ENCODE data around the gene OR52A5. TPM values are rescaled to one million over a fixed set of nuclear protein-coding genes. Genes with fewer than 3 reads are reported as not detected.

Gene OR52A5
- total RNA-seq, 1 experiment from 2014 or later: not detected

DNA sequence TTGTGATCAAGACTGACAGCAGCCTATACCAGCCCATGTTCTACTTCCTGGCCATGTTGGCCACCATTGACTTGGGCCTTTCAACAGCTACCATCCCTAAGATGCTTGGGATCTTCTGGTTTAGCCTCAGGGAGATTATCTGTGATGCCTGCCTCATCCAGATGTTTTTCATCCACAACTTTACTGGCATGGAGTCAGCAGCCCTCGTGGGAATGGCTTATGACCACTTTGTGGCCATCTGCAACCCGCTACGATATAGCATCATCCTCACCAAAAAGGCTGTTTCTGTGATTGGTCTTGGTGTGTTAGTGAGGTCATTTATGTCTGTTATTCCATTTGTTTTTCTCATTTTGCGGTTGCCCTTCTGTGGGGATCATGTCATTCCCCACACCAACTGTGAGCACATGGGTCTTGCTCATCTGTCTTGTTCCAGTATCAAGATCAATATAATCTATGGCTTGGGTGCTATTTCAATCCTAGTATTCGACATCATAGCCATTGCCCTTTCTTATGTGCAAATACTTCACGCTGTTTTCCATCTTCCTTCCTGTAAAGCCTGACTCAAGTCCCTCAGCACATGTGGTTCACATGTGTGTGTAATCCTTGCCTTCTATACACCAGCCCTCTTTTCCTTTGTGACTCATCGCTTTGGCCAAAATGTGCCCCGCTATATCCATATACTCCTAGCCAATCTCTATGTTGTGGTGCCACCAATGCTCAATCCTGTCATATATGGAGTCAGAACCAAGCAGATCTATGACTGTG is 45.2 kb downstream of the OR52A5 start:
- Histone ChIP-seq H3K9ac (ENCODE audit: low read length) (no peak overlapping the region), H3K4me3 (ENCODE audit: low read length) (no peak overlapping the region), H3K79me2 (ENCODE audit: low read length) (no peaks in the 10 kb centered on the region), H3K27me3 (ENCODE audit: low read length) (no peaks in the 10 kb centered on the region), H4K20me1 (ENCODE audit: low read length) (no peaks in the 10 kb centered on the region), H3K4me2 (ENCODE audit: low read length) (no peak overlapping the region), H2AFZ (ENCODE audit: low read length) (no peak overlapping the region), H3F3A (ENCODE audit: low read length, unreplicated experiment) (no peaks in the 10 kb centered on the region), H3K9me3 (ENCODE audit: low read length) (no peaks in the 10 kb centered on the region), H3K27ac (ENCODE audit: low read length) (no peak overlapping the region), H3K36me3 (ENCODE audit: low read depth, low read length) (no peaks in the 10 kb centered on the region), H3K9me2 (replicated peaks; ENCODE audit: low read length) (no peaks in the 10 kb centered on the region), H3K4me1 (ENCODE audit: insufficient read depth, low read length) (no peaks in the 10 kb centered on the region)
- no peak for DNase-seq
- BruUV-seq (replicated peaks): no TSS peak
- intact Hi-C loops (cut with micrococcal nuclease): no loop called here
- CTCF ChIA-PET: no interaction called here
- POLR2A ChIA-PET (ENCODE audit: unreplicated experiment): no interaction called here
- no peak for ATAC-seq
- TF ChIP-seq, protein P1, sequence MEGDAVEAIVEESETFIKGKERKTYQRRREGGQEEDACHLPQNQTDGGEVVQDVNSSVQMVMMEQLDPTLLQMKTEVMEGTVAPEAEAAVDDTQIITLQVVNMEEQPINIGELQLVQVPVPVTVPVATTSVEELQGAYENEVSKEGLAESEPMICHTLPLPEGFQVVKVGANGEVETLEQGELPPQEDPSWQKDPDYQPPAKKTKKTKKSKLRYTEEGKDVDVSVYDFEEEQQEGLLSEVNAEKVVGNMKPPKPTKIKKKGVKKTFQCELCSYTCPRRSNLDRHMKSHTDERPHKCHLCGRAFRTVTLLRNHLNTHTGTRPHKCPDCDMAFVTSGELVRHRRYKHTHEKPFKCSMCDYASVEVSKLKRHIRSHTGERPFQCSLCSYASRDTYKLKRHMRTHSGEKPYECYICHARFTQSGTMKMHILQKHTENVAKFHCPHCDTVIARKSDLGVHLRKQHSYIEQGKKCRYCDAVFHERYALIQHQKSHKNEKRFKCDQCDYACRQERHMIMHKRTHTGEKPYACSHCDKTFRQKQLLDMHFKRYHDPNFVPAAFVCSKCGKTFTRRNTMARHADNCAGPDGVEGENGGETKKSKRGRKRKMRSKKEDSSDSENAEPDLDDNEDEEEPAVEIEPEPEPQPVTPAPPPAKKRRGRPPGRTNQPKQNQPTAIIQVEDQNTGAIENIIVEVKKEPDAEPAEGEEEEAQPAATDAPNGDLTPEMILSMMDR (conservative IDR thresholded peaks at IDR 0.05; ENCODE audit: low read depth, low read length): no peak
- no peak for TF ChIP-seq EZH2phosphoT487 (IDR thresholded peaks at IDR 0.05; ENCODE audit: borderline replicate concordance, low read length)
- no peak for TF ChIP-seq EZH2 (IDR thresholded peaks at IDR 0.05; ENCODE audit: low read length, unreplicated experiment)

DNA sequence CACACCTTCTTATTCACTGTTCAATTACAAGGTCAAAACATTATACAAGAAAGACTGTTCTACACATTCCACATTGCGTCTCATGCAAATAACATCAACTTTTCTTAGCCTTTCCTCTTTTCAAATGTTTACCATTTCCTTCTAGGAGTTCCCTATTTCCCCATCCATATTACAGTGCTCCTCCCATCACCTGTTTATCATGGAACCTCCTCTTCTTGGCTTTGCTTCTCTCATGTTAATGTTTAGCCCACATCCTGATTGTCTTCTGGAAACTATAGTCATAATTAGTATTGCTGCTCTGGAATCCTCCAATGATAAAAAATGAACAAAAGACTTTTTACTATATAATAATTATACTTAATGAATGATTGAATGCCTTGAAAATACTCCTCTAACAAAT is 47.5 kb downstream of the OR52A5 start:
- TF ChIP-seq EZH2phosphoT487 (IDR thresholded peaks at IDR 0.05; ENCODE audit: borderline replicate concordance, low read length): no peak
- TF ChIP-seq EZH2 (IDR thresholded peaks at IDR 0.05; ENCODE audit: low read length, unreplicated experiment): no peak
- TF ChIP-seq, protein P1 (conservative IDR thresholded peaks at IDR 0.05; ENCODE audit: low read depth, low read length): no peak
- ChIA-PET POLR2A (ENCODE audit: unreplicated experiment) (no interaction called here), CTCF (no interaction called here)
- Histone ChIP-seq H3K36me3 (ENCODE audit: low read depth, low read length) (no peaks in the 10 kb centered on the region), H3K4me1 (ENCODE audit: insufficient read depth, low read length) (no peaks in the 10 kb centered on the region), H2AFZ (ENCODE audit: low read length) (no peak overlapping the region), H3K4me2 (ENCODE audit: low read length) (no peak overlapping the region), H4K20me1 (ENCODE audit: low read length) (no peaks in the 10 kb centered on the region), H3F3A (ENCODE audit: low read length, unreplicated experiment) (no peaks in the 10 kb centered on the region), H3K4me3 (ENCODE audit: low read length) (no peak overlapping the region), H3K9me2 (replicated peaks; ENCODE audit: low read length) (no peaks in the 10 kb centered on the region), H3K9me3 (ENCODE audit: low read length) (no peaks in the 10 kb centered on the region), H3K27ac (ENCODE audit: low read length) (no peak overlapping the region), H3K79me2 (ENCODE audit: low read length) (no peaks in the 10 kb centered on the region), H3K9ac (ENCODE audit: low read length) (no peak overlapping the region), H3K27me3 (ENCODE audit: low read length) (no peaks in the 10 kb centered on the region)
- intact Hi-C loops (cut with micrococcal nuclease): no loop called here
- no TSS peak for BruUV-seq (replicated peaks)
- ATAC-seq: no peak
- no peak for DNase-seq

DNA sequence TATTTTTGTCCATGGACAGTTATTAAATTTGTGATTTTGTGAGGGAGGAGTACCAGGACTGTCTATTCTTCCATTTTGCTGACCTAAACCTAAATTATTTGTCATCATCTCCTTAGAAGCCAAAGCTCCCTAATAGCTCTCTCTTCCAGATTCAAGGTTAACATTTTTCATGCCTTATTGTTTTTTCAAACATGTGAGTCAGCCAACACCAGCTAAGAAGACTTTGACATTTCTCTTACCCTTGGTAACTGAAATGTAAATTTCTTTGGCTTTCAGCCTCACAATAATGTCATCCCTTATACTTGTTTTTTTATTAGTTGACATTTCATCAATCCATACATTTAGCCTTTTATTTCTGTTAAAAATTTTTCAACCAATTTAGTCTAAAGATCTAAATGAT is 49.6 kb downstream of the OR52A5 start:
- DNase-seq: no peak
- H3K4me3 ChIP-seq (ENCODE audit: low read length): no peak overlapping the region
- no peaks in the 10 kb centered on the region for H4K20me1 ChIP-seq (ENCODE audit: low read length)
- POLR2A ChIA-PET (ENCODE audit: unreplicated experiment): no interaction called here
- ATAC-seq: no peak
- H3K79me2 ChIP-seq (ENCODE audit: low read length): no peaks in the 10 kb centered on the region
- no peak overlapping the region for H3K9ac ChIP-seq (ENCODE audit: low read length)
- CTCF ChIA-PET: no interaction called here
- H3F3A ChIP-seq (ENCODE audit: low read length, unreplicated experiment): no peaks in the 10 kb centered on the region
- TF ChIP-seq EZH2phosphoT487 (IDR thresholded peaks at IDR 0.05; ENCODE audit: borderline replicate concordance, low read length) (no peak), EZH2 (IDR thresholded peaks at IDR 0.05; ENCODE audit: low read length, unreplicated experiment) (no peak)
- TF ChIP-seq, protein P1 (conservative IDR thresholded peaks at IDR 0.05; ENCODE audit: low read depth, low read length): no peak
- no peaks in the 10 kb centered on the region for H3K9me3 ChIP-seq (ENCODE audit: low read length)
- no peak overlapping the region for H3K27ac ChIP-seq (ENCODE audit: low read length)
- no peaks in the 10 kb centered on the region for H3K36me3 ChIP-seq (ENCODE audit: low read depth, low read length)
- intact Hi-C loops (cut with micrococcal nuclease): no loop called here
- no TSS peak for BruUV-seq (replicated peaks)
- no peak overlapping the region for H2AFZ ChIP-seq (ENCODE audit: low read length)
- no peaks in the 10 kb centered on the region for H3K9me2 ChIP-seq (replicated peaks; ENCODE audit: low read length)
- H3K4me2 ChIP-seq (ENCODE audit: low read length): no peak overlapping the region
- H3K27me3 ChIP-seq (ENCODE audit: low read length): no peaks in the 10 kb centered on the region; the same call in 1 of the 2 replicates
- H3K4me1 ChIP-seq (ENCODE audit: insufficient read depth, low read length): no peaks in the 10 kb centered on the region

Measured in PC-3 (cell line).